ENCODE data around the gene CLIC5.

CLIC5 gene

GRCh38 chr6:45902984-45903383, 112.7 kb downstream of the CLIC5 start:
- Histone ChIP-seq H3K27ac (replicated peaks) (no peak overlapping the region), H3K27me3 (ENCODE audit: insufficient read depth, poor library complexity, severe bottlenecking) (no peaks in the 10 kb centered on the region), H3K4me3 (replicated peaks; ENCODE audit: insufficient read depth, low read length) (no peak overlapping the region)
- no peak for DNase-seq (ENCODE audit: low read depth in 1 of 2, low spot score in 1 of 2)
- TF ChIP-seq REST (IDR thresholded peaks at IDR 0.05; ENCODE audit: insufficient replicate concordance, low read depth) (no peak), CTCF (IDR thresholded peaks at IDR 0.05; ENCODE audit: insufficient read depth, low read length) (no peak), POLR2AphosphoS5 (IDR thresholded peaks at IDR 0.05; ENCODE audit: low read depth) (no peak)

GRCh38 chr6:45901767-45902650, 113.7 kb downstream of the CLIC5 start:
- Histone ChIP-seq H3K27ac (replicated peaks) (no peak overlapping the region), H3K27me3 (ENCODE audit: insufficient read depth, poor library complexity, severe bottlenecking) (no peaks in the 10 kb centered on the region), H3K4me3 (replicated peaks; ENCODE audit: insufficient read depth, low read length) (no peak overlapping the region)
- TF ChIP-seq CTCF (IDR thresholded peaks at IDR 0.05; ENCODE audit: insufficient read depth, low read length) = no peak
- no peak for TF ChIP-seq SPI1 (IDR thresholded peaks at IDR 0.05; ENCODE audit: borderline replicate concordance, low read depth)
- TF ChIP-seq REST (IDR thresholded peaks at IDR 0.05; ENCODE audit: insufficient replicate concordance, low read depth) = no peak
- no peak for TF ChIP-seq POLR2AphosphoS5 (IDR thresholded peaks at IDR 0.05; ENCODE audit: low read depth)
- DNase-seq (ENCODE audit: low read depth in 1 of 2, low spot score in 1 of 2) = no peak

- TF ChIP-seq GABPA (IDR thresholded peaks at IDR 0.05; ENCODE audit: low read depth) (no peak), REST (IDR thresholded peaks at IDR 0.05; ENCODE audit: insufficient replicate concordance, low read depth) (no peak), POLR2AphosphoS5 (IDR thresholded peaks at IDR 0.05; ENCODE audit: low read depth) (no peak), SPI1 (IDR thresholded peaks at IDR 0.05; ENCODE audit: borderline replicate concordance, low read depth) (no peak), CTCF (IDR thresholded peaks at IDR 0.05; ENCODE audit: insufficient read depth, low read length) (no peak)
- no peak for DNase-seq (ENCODE audit: low read depth in 1 of 2, low spot score in 1 of 2)
- Histone ChIP-seq H3K27me3 (ENCODE audit: insufficient read depth, poor library complexity, severe bottlenecking) (no peaks in the 10 kb centered on the region), H3K27ac (replicated peaks) (no peak overlapping the region), H3K4me3 (replicated peaks; ENCODE audit: insufficient read depth, low read length) (no peak overlapping the region)
These were observed 114.6 kb downstream of the CLIC5 start for GRCh38 chr6:45900808-45901752.

Measured in HL-60 (cell line).